ENCODE results near the gene NME4.

Gene NME4

GRCh38 chr16:441447-441846, 44.4 kb downstream of the NME4 start:
- no peak for DNase-seq

GRCh38 chr16:442976-443375, 46.0 kb downstream of the NME4 start:
- DNase-seq = no peak

DNA sequence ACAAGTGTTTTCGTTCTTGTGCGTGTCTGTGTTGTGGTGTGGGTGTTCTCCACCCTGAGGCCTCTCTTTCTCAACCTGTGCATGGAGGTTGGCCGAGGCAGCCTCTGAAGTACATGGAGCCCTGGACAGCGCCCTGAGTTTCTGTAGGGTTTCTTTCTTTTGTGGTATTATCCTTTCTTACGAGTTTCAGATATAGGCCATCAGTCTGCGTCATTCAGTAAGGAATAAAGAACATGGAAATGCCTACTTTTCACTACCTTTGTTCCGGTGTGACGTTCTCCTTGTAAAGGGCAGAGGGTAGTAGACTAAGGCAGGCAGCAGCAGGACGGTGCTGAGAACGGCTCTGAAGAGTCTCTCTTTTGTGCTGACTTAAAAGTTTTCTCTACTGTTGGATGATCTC, 47.0 kb downstream of the NME4 start:
- no peak for DNase-seq

DNA sequence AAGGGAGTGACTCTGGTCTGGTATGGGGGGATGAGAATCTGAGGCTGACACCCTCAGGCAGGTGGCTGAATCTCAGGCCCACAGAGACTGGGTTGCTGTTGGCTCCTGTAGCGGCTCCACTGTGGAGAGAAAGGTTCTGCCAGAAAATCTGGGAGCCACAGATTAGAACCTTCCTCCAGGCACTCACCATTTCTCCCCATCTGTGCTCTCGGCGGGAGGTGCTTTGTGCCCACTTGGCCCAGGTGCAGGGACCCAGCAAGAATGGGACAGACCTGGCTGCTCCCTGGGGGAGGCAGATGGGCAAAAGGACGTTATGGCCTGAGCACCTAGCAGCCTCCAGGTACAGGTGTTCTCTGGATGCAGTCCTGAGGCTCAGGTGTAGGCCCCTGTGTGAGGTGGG, 48.6 kb downstream of the NME4 start:
- DNase-seq = no peak
